NCI-H510A (cell line): ENCODE data around the gene ARID3C.

ENCODE experiments used
- DNase-seq: peaks from one replicate; lab custom pipeline; 2025; lab: John Stamatoyannopoulos, UW

Gene ARID3C

GRCh38 chr9:34627716-34628655 is 880 bp downstream of the ARID3C start:
- no peak for DNase-seq

- DNase-seq, result no peak
Measured at GRCh38 chr9:34625186-34625486, 3.7 kb downstream of the ARID3C start.

- DNase-seq, result no peak
Measured at GRCh38 chr9:34624475-34625185, 4.2 kb downstream of the ARID3C start.

- DNase-seq, result no peak
Measured at GRCh38 chr9:34623374-34624235, 5.3 kb downstream of the ARID3C start.

GRCh38 chr9:34620061-34620994 is 8.5 kb downstream of the ARID3C start, which contains the start of gene DCTN3:
TSS of gene DCTN3 (minus strand) at chr9:34620495. CDS start at chr9:34620464, 31 bp downstream.
- DNase-seq, result peak; percentile 85

- DNase-seq, result no peak
Measured at GRCh38 chr9:34615132-34615531, 13.7 kb downstream of the ARID3C start.

- peak; percentile 45 for DNase-seq
Measured at GRCh38 chr9:34612788-34613390, 16.0 kb downstream of the ARID3C start.

GRCh38 chr9:34611811-34612787 is 16.8 kb downstream of the ARID3C start, which contains the start of gene RPP25L:
TSS of gene RPP25L (minus strand) at chr9:34612097. CDS start at chr9:34611296, 801 bp downstream.
- DNase-seq, result peak; percentile 41

GRCh38 chr9:34611251-34611810 is 17.5 kb downstream of the ARID3C start:
- DNase-seq, result no peak

GRCh38 chr9:34610434-34611206 is 18.2 kb downstream of the ARID3C start:
- DNase-seq, result no peak

GRCh38 chr9:34607331-34607730 is 21.5 kb downstream of the ARID3C start:
- DNase-seq, result no peak

- DNase-seq, result no peak
Measured at GRCh38 chr9:34606905-34607304, 22.0 kb downstream of the ARID3C start.

GRCh38 chr9:34606190-34606589 is 22.7 kb downstream of the ARID3C start:
- DNase-seq, result no peak

GRCh38 chr9:34603610-34604231 is 25.1 kb downstream of the ARID3C start:
- peak; percentile 23 for DNase-seq

- no peak for DNase-seq
Measured at GRCh38 chr9:34601937-34602573, 26.8 kb downstream of the ARID3C start.

- DNase-seq, result no peak
Measured at GRCh38 chr9:34600908-34601307, 28.0 kb downstream of the ARID3C start.

- DNase-seq, result no peak
Measured at GRCh38 chr9:34599546-34599945, 29.3 kb downstream of the ARID3C start.
